T-helper 2 cell (primary cell): ENCODE measurements around the gene SLC38A7.
A peak's percentile ranks its signal among the peaks of the same experiment; 100 is the strongest.

ENCODE experiments used
- DNase-seq, 5 experiments: peaks; one replicate each; pipeline versions ENCODE4 v3.0.0 to v3.0.0-alpha.2; 2012 to 2022

The SLC38A7 gene

GRCh38 chr16:58635502-58635901 is 49.1 kb downstream of the SLC38A7 start:
- DNase-seq = no peak

GRCh38 chr16:58634265-58634802 is 50.2 kb downstream of the SLC38A7 start:
- no peak for DNase-seq

GRCh38 chr16:58629733-58630640 is 54.6 kb downstream of the SLC38A7 start, which contains the start of gene CNOT1:
CNOT1 (minus strand) TSS chr16:58629826; CDS start chr16:58599337, 30,489 bp downstream.
- peak; percentile 90 to 100 (median 96) for DNase-seq

- DNase-seq = peak; percentile 20 to 61 (median 33)
Observed at GRCh38 chr16:58628845-58629732, 55.5 kb downstream of the SLC38A7 start.

- DNase-seq = no peak
Observed at GRCh38 chr16:58624209-58624608, 60.4 kb downstream of the SLC38A7 start.

GRCh38 chr16:58620396-58620795 is 64.2 kb downstream of the SLC38A7 start:
- DNase-seq = no peak

GRCh38 chr16:58615280-58615679 is 69.3 kb downstream of the SLC38A7 start:
- DNase-seq = peak in 1 of 5 experiments; percentile 20
